Measurements from ENCODE around the gene SHROOM2.

SHROOM2 gene

DNA sequence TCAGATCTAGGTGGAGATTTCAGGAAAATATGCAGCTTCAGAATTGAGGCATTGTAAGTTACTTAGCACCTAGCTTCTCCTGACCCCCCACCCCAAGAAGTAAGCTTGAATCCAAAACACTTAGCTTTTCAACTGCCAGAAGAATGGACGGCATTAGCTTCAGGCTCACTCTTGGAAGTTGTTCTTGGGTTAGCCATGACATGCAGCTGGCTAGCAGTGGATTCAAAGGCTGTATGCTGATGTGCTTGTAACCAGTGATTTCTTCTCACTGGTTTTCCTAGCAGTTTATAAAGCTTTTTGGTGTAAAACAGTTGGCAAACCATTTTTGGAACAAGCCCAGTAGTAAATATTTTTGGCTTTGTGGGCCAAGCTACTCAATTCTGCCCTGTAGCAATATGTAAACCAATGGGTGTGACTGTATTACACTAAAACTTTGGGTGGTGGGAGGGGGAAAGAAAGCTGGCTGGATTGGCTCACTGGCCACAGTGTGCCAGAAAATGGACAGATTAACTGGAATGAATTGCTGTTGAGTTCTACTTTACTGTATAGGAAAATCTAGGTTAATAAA lies 85.6 kb downstream of the SHROOM2 start:
- no peak for DNase-seq

DNA sequence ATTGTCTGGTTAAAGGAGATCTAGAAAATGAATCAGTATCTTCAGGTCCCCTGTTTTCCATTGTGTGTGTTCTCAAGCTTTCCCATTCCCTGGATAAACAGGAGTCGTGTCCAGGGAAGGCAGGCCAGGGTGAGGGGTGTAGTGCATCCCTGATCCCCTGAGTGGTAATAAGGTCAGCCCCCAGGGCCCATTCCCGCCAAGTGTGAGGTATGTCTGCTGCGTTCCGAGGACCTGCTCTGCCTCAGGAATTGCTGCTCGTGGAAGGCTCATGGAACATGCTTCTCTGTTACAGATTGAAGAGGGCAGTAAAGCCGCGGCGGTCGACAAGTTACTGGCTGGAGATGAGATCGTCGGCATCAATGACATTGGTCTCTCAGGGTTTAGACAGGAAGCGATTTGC lies 87.1 kb downstream of the SHROOM2 start:
- DNase-seq = no peak

DNA sequence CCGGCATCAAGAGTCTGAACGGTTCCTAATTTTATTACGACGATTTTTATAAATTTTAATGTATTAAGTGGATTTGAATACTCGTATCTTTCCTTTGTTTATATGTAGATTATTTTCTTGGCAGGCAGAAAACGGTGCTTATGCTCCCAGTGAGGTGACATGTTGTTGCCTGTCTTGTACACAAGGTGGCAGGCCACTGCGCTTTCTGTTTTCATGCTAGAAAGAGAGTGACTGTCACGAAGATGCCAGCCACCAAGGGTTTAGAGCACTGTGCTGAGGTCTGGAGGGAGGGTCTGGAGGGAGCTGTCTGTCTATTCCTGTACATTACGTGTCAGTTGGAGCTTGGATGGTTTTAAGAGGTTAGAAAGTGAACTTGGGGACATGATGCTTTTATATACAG lies 87.7 kb downstream of the SHROOM2 start:
- DNase-seq = peak in 1 of 2 experiments; percentile 20

DNA sequence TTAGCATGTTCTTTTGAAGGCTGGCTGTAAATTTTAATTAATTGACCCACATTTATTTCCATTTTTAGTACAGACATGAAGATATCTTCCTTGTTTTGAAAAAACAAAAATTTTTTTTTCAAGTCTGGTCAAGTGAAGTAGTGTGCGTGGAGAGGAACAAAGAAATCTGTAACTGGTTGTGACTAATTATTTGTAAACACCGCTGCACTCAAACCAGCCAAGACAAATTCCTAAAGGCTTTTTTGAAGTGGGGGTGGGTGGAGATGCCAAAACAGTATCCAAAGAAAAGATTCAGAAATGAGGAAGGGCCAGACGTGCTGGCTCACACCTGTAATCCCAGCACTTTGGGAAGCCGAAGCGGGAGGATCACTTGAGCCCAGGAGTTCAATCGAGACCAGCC lies 88.3 kb downstream of the SHROOM2 start:
- no peak for DNase-seq

DNA sequence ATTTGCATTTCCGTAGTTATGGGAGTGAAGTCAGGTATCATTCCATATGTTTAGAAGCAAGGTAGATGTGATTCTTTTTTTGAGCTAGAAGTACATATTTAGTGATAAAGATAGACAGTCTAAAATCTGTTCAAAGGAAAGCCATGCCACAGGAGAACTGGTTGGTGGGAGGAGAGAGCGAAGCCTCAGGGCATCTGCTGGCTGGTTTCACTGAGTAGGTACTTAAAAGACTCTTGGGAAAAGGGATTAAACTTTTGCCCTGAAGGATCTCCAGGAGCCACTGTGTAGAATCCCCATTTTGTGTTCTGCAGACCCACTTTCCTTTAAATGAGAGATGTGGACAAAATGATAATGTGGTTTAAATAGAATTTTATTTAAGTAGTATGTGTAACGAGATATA lies 89.6 kb downstream of the SHROOM2 start:
- DNase-seq = no peak

DNA sequence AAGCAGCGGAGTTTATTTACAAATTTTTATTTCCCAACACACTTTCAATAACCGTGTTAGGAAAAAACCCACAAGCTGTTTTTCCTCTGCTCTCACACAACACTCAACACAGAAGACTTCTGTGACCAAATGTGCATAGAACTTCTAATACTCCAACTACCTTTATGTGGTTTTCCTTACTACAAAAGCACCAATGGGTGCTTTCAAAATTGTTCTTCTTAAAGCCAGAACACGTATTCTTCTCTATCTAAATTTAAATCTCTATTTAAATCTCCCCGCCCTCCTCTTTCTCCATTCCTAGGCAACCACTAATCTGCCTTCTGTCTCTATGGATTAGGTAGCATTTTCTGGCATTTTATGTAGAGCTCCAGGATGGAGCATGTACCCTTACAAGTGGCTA lies 90.0 kb downstream of the SHROOM2 start:
- DNase-seq = no peak

DNA sequence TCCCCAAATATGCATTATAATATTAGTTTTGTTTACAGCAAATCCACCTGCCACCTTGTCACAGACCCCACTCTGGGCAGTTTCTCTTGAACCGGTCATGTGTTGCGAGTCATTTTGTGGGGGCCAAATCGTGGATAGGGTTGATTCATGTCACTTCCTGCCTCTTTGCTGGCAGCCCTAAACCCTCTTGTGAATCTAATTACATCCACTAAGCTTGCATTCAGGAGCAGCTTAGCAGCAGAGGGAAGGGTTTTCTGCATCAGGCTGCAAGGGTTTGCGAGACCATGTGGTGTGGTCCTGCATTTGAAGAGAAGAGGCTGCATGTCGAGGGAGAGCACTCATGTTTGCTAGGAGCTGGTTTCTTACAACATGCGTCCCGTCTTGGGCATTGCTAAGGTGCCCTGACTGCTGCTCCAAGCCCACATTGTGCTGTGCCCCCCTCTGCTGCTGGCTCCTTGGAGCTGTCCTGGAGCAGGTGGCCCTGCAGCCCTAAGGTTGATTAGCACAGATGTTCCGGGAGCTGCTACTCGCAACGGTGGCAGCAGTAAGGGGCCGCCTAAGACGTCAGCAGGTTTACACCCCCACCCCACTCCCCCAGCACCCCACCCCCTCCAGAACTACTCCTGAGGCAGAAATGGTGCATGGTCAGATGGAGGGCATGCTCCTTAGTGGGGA lies 92.1 kb downstream of the SHROOM2 start:
- DNase-seq = no peak

DNA sequence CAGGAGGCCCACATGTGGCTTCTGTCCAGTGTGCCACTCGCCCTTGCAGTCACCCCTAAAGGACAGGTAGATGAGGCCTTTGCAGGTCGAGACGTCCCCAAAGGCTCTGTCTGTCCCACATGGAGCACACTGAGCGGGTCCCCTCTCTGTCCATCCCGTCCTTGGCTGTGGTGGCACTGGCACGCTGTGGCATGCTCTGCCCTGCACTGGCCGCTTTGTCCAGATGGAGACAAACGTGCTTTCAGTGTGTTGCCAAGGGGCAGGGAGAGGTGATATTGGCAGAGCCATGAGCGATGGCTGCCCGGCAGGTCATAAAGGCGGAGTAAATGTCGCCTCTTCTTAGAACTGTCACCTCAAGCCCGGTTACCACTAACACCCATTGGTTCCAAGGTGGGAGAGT lies 94.0 kb downstream of the SHROOM2 start:
- DNase-seq = no peak

DNA sequence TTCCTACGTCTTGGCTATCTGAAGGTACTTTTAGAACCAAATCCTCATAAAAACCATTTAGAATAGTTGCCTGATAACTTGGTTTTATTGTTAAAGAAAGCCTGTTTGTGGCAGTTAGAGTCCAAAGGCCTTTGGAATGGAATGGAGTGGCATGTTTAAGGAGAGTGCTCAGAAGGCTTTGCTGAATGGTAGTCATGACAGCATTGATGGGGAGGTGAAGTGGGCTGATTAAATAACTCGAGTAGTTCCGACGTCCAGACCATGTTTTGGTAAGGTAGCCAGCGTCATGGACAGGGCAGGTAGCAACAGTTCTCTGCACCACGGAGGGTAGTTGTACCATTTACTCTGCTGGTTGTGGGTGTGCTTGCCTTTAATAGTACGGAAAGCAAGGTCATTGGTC lies 94.6 kb downstream of the SHROOM2 start:
- DNase-seq = no peak

DNA sequence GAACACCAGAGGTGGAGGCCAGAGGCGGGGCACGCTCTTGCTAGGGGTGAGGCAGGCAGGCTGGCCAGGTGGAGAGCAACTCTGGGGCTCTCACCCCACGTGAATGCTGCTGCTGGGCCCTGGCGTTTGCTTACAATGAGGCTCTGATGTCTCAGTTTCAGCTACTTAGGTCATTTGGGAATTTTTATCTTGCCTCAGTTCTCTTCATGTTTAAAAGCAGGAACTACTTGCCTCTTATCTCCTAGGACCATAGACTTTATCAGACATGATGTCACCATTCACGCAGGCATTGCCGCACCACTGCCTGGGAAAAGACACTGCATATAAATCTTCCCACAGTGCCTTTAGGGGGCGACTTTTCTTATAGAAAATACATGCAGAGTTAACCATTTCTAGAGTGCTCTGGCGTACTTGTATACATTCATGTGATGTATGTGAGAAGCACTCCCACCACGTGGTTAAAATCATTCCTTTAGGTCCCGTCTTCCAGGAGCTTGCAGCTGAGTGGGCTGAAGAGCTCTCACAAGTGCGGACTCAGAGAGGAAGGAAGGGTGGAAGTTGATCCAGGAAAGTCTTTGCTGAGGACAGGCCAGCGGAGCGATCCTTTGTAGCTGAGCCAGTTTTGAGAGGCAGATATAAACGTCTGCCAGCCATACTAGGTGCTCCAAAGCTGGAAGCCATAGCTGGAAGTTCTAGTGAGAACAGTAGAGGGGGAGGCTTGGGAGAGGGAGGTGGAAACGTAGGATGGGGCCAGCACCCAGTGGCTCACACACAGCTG lies 96.6 kb downstream of the SHROOM2 start:
- DNase-seq = no peak

DNA sequence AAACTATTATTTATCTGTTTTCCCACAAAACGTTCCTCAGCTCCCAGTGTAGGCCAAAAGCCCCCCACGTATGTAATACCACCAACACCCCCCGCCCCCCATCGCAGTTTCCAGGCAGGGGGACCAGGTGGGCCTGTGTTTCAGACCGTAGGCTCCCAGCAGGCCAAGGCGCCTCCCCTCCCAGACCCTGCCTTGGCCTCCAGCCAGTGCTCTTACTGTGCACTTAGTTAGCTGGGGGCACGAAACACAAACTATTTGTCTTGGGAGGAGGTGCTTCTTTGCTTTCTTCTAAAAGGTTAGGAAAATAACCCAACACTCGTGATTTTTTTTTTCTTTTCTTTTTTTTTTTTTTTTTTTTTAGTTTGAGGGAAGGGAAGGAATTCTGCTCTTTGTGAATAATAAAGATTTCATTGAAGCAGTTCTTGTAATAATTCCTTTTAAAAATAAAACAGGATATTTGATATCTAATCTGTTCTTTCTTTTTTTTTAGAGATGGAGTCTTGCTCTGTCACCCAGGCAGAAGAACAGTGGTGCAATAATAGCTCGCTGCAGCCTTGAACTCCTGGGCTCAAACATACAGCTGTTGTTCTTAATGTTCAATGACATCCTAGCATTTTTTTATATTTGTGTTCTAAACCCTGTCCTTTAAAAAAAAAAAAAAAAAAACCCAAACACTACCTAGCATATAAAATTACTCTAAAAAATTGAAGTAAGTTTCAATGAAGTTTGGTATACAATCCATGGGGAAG lies 98.0 kb downstream of the SHROOM2 start:
- DNase-seq = no peak

DNA sequence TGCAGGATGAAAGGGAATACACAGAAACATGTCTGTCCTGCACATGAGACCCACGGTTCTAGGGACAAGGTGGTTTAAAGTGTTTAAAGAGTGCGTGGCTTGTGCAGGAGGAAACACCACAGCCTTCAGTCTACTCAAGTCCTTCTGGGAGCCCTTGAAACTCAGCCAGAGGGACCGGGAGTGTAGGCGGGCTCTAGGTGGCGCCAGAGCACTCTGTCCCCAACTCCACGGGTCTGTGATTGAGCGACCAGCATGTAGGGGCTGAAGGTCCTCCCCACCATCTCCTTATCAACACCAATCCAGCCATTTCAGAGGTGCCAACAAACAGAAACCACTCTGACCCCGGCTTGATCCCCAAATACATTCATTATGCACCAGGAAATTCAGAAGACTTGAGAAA lies 98.9 kb downstream of the SHROOM2 start:
- peak; percentile 26 to 32 for DNase-seq

DNA sequence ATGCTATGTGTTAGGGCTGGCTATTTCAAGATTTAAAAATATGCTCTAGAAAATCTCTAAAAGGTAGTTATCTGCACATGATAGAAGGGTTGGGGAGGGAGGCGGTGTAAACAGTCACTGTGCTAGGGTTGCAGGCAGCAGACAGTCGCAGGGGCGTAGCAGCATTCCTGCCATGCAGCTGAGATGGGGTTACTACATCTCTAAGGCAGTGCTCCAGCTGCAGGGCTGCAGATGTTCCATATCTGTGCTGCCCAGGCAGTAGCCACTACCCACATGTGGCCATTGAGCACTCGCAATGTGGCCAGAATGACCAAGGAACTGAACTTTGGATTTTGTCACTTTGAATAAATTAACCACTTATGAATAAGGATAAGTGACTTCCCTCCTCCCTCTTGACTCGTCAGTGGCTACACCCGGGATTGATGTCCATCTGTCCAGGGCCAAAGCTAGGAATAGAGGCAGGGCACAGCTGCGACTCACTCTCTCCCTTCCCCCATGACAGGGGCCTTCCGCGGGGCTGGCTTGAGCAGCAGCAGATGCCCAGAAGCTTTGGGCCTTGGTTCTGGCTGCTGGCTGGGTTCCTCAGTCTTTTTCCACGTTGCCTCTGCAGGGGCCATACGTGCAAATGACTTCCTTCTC lies 101.5 kb downstream of the SHROOM2 start:
- DNase-seq = no peak

DNA sequence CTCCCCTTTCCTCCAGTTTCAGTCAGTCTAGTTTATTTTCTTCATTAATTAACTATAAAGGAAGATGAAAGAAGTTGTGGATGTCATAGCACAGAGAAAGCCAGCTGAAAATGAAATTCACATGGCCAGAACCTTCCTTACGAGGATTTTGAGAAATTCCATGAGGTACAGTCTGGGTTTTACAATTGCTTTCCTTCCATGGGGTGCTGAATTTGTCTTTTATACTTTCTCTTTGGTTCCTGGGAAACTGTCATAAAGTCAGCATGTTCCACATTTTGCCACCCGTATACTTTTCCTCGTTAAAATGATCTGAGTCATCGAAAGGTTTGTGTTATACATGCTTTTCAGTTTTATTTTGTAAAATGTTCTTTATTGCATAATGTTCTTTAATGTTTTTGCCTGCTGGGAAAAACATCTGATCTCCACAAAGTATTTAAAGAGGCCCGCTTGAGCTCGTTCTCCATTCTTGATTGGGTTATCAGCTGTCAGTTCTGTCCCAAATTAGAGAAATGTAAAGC lies 102.8 kb downstream of the SHROOM2 start:
- DNase-seq = no peak

DNA sequence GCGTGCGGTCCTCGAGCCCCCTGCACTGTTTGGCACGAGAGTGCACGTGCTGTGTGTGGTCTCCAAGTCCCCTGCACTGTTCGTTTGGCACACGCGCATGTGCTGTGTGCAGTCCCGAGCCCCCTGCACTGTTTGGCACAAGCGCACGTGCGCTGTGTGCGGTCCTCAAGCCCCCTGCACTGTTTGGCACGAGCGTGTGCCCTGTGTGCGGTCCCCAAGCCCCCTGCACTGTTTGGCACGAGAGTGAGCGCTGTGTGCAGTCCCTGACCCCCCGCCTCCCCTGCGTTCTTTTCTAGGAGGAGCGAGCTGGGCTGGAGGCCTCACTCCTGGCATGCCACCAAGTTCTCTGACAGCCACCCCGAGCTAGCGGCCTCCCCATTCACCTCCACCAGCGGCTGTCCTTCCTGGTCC lies 104.5 kb downstream of the SHROOM2 start:
- DNase-seq = no peak

DNA sequence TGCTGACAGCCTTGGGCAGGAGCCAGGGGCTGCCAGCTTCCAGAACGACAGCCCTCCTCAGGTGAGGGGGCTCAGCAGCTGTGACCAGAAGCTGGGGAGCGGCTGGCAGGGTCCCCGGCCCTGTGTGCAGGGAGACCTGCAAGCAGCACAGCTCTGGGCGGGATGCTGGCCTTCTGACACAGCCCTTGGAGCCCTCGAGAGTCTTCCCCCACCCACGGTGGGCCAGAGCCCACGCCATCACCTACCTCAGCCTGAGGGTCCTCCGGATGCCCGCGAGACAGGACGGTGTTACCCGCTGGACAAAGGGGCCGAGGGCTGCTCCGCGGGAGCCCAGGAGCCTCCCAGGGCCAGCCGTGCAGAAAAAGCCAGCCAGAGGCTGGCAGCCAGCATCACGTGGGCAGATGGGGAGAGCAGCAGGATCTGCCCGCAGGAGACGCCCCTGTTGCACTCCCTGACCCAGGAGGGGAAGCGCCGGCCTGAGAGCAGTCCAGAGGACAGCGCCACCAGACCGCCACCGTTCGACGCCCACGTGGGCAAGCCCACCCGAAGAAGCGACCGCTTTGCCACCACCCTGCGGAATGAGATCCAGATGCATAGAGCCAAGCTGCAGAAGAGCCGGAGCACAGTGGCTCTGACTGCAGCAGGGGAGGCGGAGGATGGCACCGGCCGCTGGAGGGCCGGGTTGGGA lies 109.1 kb downstream of the SHROOM2 start:
- DNase-seq = no peak

DNA sequence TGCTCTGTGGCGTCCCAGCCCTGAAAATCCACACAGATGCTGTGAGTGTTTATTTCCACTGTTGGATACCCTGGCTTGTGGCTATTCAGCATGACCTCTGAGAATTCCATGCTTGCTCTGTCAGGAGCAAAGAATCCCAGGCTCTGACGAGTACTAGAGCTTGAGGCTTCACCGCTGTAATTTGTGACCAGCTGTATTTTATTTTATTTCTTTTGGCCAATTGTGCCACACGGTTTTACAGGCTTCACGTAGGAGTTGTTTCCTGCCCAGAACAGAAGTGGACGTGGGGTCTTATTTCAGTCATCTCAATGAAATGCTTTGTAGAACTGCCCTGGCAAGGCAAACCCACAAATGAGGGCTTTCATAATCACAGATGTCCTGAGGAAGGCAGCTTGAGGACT lies 111.5 kb downstream of the SHROOM2 start:
- DNase-seq = no peak

DNA sequence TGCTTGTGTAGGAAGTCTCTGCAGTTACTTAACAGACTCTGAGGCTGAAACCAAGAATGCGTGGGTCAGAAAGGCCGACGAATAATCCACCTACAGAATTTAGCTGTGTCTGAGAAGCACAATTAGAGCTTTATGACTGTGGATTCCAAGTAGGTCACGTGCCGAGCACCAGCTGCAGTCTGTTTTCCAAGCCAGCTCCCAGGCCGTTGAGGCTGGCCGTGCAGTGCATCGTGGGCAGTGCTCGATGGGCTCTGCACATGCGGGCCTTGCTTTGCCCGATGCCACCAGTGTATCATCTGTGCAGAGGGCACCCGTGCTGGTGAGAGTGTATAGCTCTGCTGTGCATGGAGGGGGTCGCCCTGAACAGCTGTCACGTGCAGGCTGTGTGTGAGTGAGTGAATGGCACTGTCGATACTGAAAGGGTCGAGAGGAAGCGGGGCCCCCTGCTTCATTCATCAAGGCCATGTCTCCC lies 113.4 kb downstream of the SHROOM2 start:
- DNase-seq = no peak

DNA sequence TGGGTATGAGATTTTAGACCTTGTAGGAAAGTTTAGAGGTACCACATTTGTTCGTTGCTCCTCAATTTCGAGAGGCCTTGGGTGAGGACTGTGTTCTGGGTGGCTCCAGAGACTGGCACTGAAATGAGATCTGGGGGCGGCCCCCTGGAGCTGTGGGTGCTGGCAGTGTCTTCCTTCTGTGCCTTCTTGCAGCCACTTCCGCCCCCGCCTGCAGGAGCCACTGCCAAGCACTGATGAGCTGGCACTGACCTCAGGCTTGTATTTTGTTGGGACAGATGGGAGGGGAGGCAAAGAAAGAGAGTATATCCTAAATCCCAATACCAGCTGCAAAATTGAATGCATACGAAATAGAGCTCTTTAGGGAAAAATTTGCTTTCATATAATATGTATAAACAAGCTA lies 116.4 kb downstream of the SHROOM2 start:
- DNase-seq = no peak

DNA sequence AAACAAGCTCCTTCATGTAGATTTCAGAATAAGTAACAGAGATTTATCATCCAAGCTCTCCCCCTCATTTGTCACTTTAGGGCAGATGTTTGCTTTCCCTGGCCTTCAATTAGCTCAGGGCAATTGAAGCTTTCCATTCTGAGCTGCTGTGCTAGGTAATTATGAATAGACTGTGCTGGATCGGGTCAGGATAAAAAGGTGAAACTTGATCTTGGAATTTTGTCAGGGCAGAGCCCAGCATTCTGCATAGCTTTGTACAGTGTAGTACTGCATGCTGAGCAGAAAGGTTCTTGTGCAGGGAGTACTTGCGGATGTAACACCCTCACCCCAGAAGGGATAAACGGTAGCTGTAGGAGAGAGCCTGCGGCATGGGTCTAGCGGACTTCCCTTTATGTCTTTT lies 116.9 kb downstream of the SHROOM2 start:
- DNase-seq = no peak

DNA sequence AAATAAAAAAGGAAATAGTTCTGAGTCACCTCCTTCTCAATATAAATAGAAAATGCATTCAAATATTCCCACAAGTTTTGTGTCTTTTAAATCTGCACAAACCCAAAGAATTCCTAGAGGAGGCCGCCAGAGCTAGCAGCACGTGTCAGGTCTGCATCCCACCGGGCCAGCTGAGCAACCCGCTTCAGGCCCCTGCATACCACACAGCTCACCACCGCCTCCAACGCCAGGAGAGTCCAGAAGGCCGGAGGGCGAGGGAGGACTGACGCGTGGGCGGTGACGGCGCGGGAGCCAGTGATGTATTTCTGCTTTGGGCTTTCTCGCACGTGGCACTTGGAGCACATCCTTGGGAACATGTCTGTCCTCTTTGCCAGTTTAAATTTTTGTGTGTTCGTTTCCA lies 119.1 kb downstream of the SHROOM2 start:
- DNase-seq = no peak

DNA sequence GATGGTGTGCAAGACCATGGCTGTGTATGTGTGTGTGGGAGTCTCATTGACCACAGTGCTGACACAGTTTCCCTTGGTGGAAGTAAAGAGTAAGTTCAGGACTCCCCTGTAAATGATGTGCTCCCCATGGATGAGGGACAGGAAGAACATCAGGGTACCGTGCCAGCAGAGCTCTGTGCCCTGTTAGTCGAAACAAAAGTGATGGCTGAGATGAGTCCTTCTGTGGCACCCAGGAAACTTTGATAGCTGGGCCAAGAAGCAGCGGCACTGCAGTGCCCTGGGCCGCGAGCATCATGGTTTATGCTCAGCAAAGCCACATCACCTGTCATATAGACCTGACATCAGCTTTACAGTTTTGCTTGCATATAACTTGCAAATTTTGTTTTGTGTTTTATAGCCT lies 119.5 kb downstream of the SHROOM2 start:
- DNase-seq = no peak

Data from AML-193 (cell line).